ENCODE data around the gene PDHX.

Gene PDHX

DNA sequence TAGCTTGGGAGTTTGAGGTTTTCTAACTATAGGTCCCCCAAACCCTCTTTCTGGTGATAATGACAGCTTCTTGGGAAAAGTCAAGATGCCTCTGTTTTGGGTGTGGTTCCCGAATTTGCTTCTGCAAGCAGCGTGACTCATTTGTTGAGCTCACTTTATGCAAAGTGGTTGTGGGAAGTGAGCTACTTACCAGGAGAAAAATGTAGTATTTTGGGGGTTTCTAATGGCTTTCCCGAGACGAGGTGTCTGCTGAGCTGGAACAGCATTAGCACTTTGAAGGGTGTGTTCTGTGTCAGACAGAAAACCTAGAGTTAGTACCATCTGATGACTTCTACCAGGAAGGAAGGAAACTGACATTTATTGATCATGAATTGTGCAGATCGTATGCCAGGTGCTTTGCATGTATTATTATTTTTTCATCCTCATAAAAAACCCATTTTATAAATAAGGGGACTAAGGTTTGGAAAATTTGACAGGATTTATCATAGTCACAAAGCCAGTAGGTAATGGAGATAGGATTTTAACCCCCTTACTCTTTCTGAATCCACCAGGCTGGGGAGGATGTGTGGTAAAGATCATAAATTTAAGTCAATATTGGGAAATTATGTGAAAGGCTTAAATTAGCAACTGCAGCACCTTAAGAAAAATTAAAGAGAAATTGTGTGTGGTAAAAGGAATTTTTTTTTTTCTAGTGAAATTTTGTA lies 113.7 kb downstream of the PDHX start:
- peak overlapping the region; percentile 64 for H3K4me3 Mint-ChIP-seq
- peaks cover 45% of the 10 kb centered on the region for H3K4me1 Mint-ChIP-seq (ENCODE audit: low read depth)
- H3K36me3 Mint-ChIP-seq = peaks cover 4% of the 10 kb centered on the region
- H3K27me3 Mint-ChIP-seq = no peaks in the 10 kb centered on the region
- peak overlapping the region; percentile 13 for H3K27ac Mint-ChIP-seq
- peaks cover 7% of the 10 kb centered on the region for H3K9me3 Mint-ChIP-seq (ENCODE audit: low read depth)

- H3K4me1 Mint-ChIP-seq (ENCODE audit: low read depth) = peaks cover 50% of the 10 kb centered on the region
- H3K27me3 Mint-ChIP-seq = no peaks in the 10 kb centered on the region
- H3K4me3 Mint-ChIP-seq = peak overlapping the region; percentile 70
- H3K9me3 Mint-ChIP-seq (ENCODE audit: low read depth) = peaks cover 7% of the 10 kb centered on the region
- H3K27ac Mint-ChIP-seq = peak overlapping the region; percentile 75
- H3K36me3 Mint-ChIP-seq = peaks cover 3% of the 10 kb centered on the region
These were observed 114.3 kb downstream of the PDHX start for GRCh38 chr11:35030716-35031213.

GRCh38 chr11:35031346-35031745 lies 114.9 kb downstream of the PDHX start:
- H3K4me3 Mint-ChIP-seq = no peak overlapping the region
- peaks cover 3% of the 10 kb centered on the region for H3K36me3 Mint-ChIP-seq
- H3K9me3 Mint-ChIP-seq (ENCODE audit: low read depth) = peaks cover 7% of the 10 kb centered on the region
- no peaks in the 10 kb centered on the region for H3K27me3 Mint-ChIP-seq
- H3K4me1 Mint-ChIP-seq (ENCODE audit: low read depth) = peaks cover 48% of the 10 kb centered on the region
- H3K27ac Mint-ChIP-seq = no peak overlapping the region

- no peak overlapping the region for H3K4me3 Mint-ChIP-seq
- peaks cover 50% of the 10 kb centered on the region for H3K4me1 Mint-ChIP-seq (ENCODE audit: low read depth)
- no peaks in the 10 kb centered on the region for H3K27me3 Mint-ChIP-seq
These were observed 115.4 kb downstream of the PDHX start for GRCh38 chr11:35031867-35032266.

DNA sequence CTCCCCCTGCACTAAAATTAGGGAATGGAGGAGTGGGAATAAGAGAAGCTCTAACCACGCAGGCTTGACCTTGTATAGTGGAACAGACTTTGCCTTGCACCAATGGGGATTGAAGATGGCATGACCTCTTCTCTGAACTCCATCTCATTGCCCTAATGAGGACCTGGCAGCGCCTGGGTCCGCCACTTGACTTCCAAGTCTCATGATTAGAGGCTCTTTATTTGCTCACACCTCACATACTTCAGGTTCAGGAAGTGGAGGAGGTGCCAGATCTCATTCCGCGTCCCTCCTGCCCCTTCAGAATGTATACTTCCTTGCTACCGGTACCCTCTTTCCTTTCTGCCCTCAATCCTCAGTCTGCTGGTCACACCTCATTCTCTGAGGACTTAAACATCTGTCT lies 116.6 kb downstream of the PDHX start:
- H3K27me3 Mint-ChIP-seq = no peaks in the 10 kb centered on the region
- H3K36me3 Mint-ChIP-seq = peaks cover 5% of the 10 kb centered on the region
- H3K4me1 Mint-ChIP-seq (ENCODE audit: low read depth) = peaks cover 55% of the 10 kb centered on the region
- no peak overlapping the region for H3K4me3 Mint-ChIP-seq
- H3K27ac Mint-ChIP-seq = no peak overlapping the region
- H3K9me3 Mint-ChIP-seq (ENCODE audit: low read depth) = peaks cover 7% of the 10 kb centered on the region

More at GRCh38 chr11:35031867-35032266, 115.4 kb downstream of the PDHX start:
- Mint-ChIP-seq H3K9me3 (ENCODE audit: low read depth) (peaks cover 7% of the 10 kb centered on the region), H3K36me3 (peaks cover 3% of the 10 kb centered on the region), H3K27ac (no peak overlapping the region)

DNA sequence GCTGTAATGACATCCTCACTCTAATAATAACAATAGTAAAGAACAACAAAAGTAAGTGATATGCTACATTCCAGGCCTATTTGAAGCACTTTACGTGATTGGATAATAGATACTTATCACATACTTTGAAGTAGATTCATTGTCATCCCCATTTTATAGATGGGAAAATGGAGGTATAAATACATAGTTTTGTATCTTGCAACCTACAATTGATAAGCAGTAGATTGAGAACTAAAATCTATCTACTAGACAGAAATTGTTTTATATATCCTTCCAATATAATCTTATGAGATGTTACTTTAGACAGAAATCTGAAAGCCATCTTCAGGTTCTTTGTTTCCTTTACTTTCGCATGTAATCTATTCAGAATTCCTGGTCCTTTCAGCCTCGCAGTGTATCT lies 118.0 kb downstream of the PDHX start:
- Mint-ChIP-seq H3K27me3 (no peaks in the 10 kb centered on the region), H3K36me3 (peaks cover 5% of the 10 kb centered on the region), H3K4me3 (no peak overlapping the region), H3K4me1 (ENCODE audit: low read depth) (peaks cover 59% of the 10 kb centered on the region), H3K9me3 (ENCODE audit: low read depth) (peaks cover 7% of the 10 kb centered on the region), H3K27ac (no peak overlapping the region)

- Mint-ChIP-seq H3K27me3 (no peaks in the 10 kb centered on the region), H3K27ac (no peak overlapping the region), H3K9me3 (ENCODE audit: low read depth) (peaks cover 7% of the 10 kb centered on the region)
These were observed 119.5 kb downstream of the PDHX start for GRCh38 chr11:35035894-35036408.

DNA sequence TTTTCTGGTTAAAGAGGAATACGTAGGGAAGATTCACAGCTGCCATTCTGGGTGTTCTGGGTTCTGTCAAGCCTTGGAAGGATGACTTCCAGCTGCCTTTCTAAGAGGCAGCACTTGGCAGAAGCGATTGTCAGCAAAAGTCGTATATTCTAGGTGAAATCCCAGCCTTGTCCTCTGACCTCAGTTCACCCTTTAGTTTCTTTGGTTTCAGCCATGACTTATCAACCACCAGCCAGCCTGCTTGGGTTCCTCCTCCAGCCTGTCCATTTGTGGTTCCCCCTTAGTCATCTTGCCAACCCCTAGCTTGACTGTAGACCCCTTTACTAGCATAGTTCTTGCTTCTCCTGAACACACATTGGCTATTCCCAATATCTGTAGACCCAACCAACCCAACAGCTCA lies 120.2 kb downstream of the PDHX start:
- peaks cover 7% of the 10 kb centered on the region for H3K9me3 Mint-ChIP-seq (ENCODE audit: low read depth)
- no peaks in the 10 kb centered on the region for H3K27me3 Mint-ChIP-seq
- peaks cover 5% of the 10 kb centered on the region for H3K36me3 Mint-ChIP-seq
- no peak overlapping the region for H3K4me3 Mint-ChIP-seq
- H3K4me1 Mint-ChIP-seq (ENCODE audit: low read depth) = peaks cover 61% of the 10 kb centered on the region
- H3K27ac Mint-ChIP-seq = peak overlapping the region; percentile 16

More at GRCh38 chr11:35035894-35036408, 119.5 kb downstream of the PDHX start:
- Mint-ChIP-seq H3K4me3 (no peak overlapping the region), H3K36me3 (peaks cover 5% of the 10 kb centered on the region), H3K4me1 (ENCODE audit: low read depth) (peaks cover 61% of the 10 kb centered on the region)

- Mint-ChIP-seq H3K27me3 (no peaks in the 10 kb centered on the region), H3K4me3 (no peak overlapping the region), H3K36me3 (peaks cover 2% of the 10 kb centered on the region), H3K9me3 (ENCODE audit: low read depth) (peaks cover 4% of the 10 kb centered on the region), H3K4me1 (ENCODE audit: low read depth) (peaks cover 63% of the 10 kb centered on the region), H3K27ac (peak overlapping the region; percentile 19)
These were observed 122.0 kb downstream of the PDHX start for GRCh38 chr11:35038211-35038928.

DNA sequence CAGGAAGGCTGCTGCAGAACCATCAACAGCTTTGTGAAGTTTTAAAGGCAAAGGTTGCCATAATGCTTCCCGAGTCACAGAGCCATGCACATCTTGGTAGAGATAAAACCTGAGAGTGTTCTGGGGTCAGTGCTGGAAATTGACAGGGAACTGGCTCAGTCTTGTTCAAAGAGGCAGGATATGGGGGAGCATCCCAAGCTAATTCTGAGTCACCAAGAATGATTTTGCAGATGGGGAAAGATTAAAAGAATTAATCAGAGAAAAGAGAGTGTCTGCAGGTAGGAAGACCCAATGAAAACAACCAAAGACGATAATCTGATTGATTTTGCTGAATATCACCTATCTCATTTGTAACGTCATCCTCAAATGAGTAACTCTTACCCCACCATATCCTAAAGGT lies 122.7 kb downstream of the PDHX start:
- H3K27ac Mint-ChIP-seq = peak overlapping the region; percentile 19
- H3K4me1 Mint-ChIP-seq (ENCODE audit: low read depth) = peaks cover 61% of the 10 kb centered on the region
- H3K4me3 Mint-ChIP-seq = no peak overlapping the region
- H3K27me3 Mint-ChIP-seq = no peaks in the 10 kb centered on the region
- peaks cover 2% of the 10 kb centered on the region for H3K36me3 Mint-ChIP-seq
- H3K9me3 Mint-ChIP-seq (ENCODE audit: low read depth) = peaks cover 2% of the 10 kb centered on the region

DNA sequence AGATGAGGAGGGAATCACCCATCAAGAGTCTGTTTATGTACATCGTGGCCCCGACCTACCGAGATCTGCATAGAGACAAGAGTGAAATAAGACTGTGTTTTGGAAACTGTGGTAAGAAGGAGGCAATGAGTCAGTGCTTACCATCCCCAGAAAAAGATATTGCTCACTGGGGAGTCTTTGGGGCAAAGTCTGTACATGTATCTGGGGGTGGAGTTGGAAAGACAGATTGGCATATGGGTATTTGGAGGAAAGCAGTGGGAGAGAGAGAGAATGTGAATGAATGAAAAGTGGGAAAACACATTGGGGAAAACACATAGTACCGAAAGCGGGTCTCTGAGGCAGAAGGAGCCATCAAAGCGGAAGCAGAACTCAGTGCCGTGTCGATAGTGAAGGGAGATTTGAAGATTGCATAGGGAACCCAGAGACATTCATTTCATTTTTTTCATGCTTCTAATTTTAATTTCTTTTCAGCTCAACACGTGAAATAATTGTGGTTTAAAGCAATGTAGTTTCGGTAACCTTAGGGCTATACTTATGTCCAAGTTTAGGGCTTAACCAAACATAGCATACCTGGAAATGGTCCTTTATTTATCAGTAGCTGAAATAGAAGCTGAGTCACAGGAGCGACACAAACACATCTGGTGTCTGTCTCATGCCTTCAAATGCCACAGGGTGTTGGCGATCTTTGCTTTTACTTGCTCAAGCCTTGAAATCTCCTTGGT lies 124.0 kb downstream of the PDHX start:
- peak overlapping the region; percentile 95 for H3K27ac Mint-ChIP-seq
- H3K4me3 Mint-ChIP-seq = peak overlapping the region; percentile 71
- no peaks in the 10 kb centered on the region for H3K27me3 Mint-ChIP-seq
- peaks cover 68% of the 10 kb centered on the region for H3K4me1 Mint-ChIP-seq (ENCODE audit: low read depth)
- peaks cover 2% of the 10 kb centered on the region for H3K36me3 Mint-ChIP-seq
- H3K9me3 Mint-ChIP-seq (ENCODE audit: low read depth) = no peaks in the 10 kb centered on the region

DNA sequence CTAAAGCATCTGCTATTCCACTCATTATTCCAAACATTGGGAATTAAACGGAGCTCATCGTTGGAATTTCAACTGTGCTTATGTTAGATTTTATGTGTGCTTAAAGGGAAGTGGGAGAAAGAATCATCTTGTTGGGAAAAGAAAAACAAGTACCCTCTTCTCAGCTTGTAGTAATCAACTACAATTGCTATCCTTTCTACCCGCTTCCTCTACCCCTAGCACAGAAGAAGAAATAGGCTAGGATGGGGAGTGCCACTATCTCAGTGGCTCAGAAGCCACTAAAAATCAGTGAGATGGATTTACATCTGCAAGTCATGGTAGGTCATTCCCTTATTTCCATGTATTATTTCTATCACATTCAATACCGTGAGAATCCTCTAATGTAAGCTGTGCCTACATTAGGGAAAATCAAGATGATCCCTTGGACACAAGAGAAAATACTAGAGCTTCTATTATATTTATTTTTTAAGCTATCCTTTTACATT lies 124.7 kb downstream of the PDHX start:
- peaks cover 72% of the 10 kb centered on the region for H3K4me1 Mint-ChIP-seq (ENCODE audit: low read depth)
- no peaks in the 10 kb centered on the region for H3K27me3 Mint-ChIP-seq
- peaks cover 2% of the 10 kb centered on the region for H3K36me3 Mint-ChIP-seq
- H3K27ac Mint-ChIP-seq = peak overlapping the region; percentile 95
- H3K9me3 Mint-ChIP-seq (ENCODE audit: low read depth) = no peaks in the 10 kb centered on the region
- H3K4me3 Mint-ChIP-seq = peak overlapping the region; percentile 21

- H3K9me3 Mint-ChIP-seq (ENCODE audit: low read depth) = no peaks in the 10 kb centered on the region
- H3K36me3 Mint-ChIP-seq = peaks cover 2% of the 10 kb centered on the region
- H3K4me3 Mint-ChIP-seq = no peak overlapping the region
- H3K4me1 Mint-ChIP-seq (ENCODE audit: low read depth) = peaks cover 80% of the 10 kb centered on the region
- H3K27ac Mint-ChIP-seq = peak overlapping the region; percentile 62
- H3K27me3 Mint-ChIP-seq = no peaks in the 10 kb centered on the region
These were observed 125.8 kb downstream of the PDHX start for GRCh38 chr11:35042224-35042623.

GRCh38 chr11:35042913-35043312 lies 126.5 kb downstream of the PDHX start:
- Mint-ChIP-seq H3K9me3 (ENCODE audit: low read depth) (no peaks in the 10 kb centered on the region), H3K27me3 (no peaks in the 10 kb centered on the region), H3K4me3 (no peak overlapping the region), H3K27ac (no peak overlapping the region), H3K36me3 (no peaks in the 10 kb centered on the region), H3K4me1 (ENCODE audit: low read depth) (peaks cover 84% of the 10 kb centered on the region)
